Stimulated activated CD4-positive, alpha-beta T cell treated with anti-CD3 and anti-CD28 coated beads, Interleukin-2, amount 100 ng/mL, for 24 hours (primary cell): ENCODE results near the gene ARPP21.
"Not testable (repeated sequence)": the region's sequence is repeated elsewhere in the genome, so short reads cannot be mapped to it uniquely, and the experiment has no call there.

ENCODE experiments used
- DNase-seq, 2 donors: peaks; one replicate each; pipeline ENCODE4 v3.0.0-alpha.2; 2020

Gene ARPP21

GRCh38 chr3:35782355-35782754, 143.0 kb downstream of the ARPP21 start:
- no peak for DNase-seq

GRCh38 chr3:35784169-35784568, 144.8 kb downstream of the ARPP21 start:
- DNase-seq, result no peak

- no peak for DNase-seq
These were observed 146.0 kb downstream of the ARPP21 start for GRCh38 chr3:35785234-35785888.

GRCh38 chr3:35787936-35788335, 148.6 kb downstream of the ARPP21 start:
- no peak for DNase-seq

- DNase-seq, result no peak
These were observed 149.9 kb downstream of the ARPP21 start for GRCh38 chr3:35789042-35789831.

GRCh38 chr3:35790764-35791163, 151.4 kb downstream of the ARPP21 start:
- no peak for DNase-seq

GRCh38 chr3:35793667-35794066, 154.3 kb downstream of the ARPP21 start:
- no peak for DNase-seq

GRCh38 chr3:35800960-35801459, 161.7 kb downstream of the ARPP21 start:
- DNase-seq, result no peak

- no peak for DNase-seq
These were observed 175.2 kb downstream of the ARPP21 start for GRCh38 chr3:35814531-35814930.

- not testable (repeated sequence) for DNase-seq
These were observed 176.5 kb downstream of the ARPP21 start for GRCh38 chr3:35815796-35816195.

GRCh38 chr3:35817216-35817615, 177.9 kb downstream of the ARPP21 start:
- no peak for DNase-seq

- DNase-seq, result no peak
These were observed 192.8 kb downstream of the ARPP21 start for GRCh38 chr3:35832140-35832571.
